ENCODE data around the gene SLCO3A1. TPM values are rescaled to one million over a fixed set of nuclear protein-coding genes. Genes with fewer than 3 reads are reported as not detected.

The SLCO3A1 gene
- total RNA-seq, 1 experiment from 2014 or later, result 1.4 TPM

DNA sequence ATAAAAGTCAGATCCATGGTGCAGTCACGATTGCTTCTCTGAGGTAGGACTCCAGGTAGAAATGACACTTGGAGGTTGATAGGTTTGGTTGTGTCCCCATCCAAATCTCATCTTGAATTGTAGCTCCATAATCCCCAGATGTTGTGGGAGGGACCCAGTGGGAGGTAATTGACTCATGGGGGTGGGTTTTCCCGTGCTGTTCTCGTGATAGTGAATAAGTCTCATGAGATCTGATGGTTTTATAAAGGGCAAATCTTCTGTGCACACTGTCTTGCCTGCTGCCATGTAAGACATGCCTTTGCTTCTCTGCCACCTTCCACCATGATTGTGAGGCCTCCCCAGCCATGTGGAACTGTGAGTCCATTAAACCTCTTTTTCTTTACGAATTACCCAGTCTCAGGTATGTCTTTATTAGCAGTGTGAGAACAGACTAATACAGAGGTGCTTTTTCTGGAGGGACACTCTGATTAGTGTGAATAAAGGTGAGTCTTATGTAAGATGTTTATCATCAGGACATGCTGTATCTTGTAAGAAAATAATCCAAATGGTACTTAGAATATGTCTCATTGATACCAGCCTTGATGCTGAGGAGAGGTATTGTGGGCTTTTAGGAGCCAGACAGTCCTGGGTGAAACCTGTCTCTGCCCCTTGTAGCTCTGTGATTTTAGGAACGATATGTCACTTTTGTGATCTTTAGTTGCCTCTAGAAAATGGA lies 43.0 kb downstream of the SLCO3A1 start:
- Histone ChIP-seq H3K27me3 (ENCODE audit: control insufficient read depth, insufficient read depth, low read length) (no peaks in the 10 kb centered on the region), H3K36me3 (replicated peaks; ENCODE audit: control insufficient read depth, insufficient read depth, low read length) (no peaks in the 10 kb centered on the region), H3K4me3 (ENCODE audit: insufficient read depth, low read depth, low read length) (no peak overlapping the region)
- no peak for DNase-seq

DNA sequence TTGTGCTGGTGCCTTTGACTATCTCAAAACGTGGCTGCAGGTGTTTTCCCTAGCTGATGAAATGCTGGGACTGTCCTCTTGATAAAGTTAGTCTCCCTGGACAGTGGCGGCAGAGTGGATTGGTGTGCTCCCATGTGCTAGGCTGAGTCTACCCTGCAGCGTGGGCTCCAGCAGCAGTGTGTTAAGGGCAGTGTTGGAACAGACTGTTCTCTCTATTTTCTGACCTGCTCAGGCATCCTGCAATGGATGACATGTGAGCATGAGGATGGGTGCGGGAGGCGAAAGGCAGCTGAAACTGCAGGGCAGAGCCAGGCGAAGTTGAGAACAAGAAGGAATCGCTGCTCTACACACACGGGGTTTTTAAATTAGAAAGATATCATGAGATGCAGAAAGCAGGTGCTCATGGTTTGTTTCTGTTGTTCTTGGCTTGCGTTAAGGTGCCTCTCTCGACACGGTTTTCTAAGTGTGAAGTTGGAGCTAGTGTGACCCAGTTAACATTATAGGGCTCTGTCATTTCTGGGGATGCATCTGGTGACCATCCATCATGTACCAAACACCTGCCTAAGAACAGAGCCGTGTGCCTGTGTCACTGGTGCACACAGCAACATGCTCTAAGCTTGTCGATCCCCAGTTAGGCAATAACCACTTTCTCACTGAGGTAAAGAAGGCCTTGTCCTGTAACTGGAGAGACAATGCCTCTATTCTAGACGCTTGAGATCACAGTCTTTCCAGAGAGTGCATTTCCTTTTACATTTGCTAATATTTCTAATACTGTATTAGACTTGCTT lies 44.3 kb downstream of the SLCO3A1 start:
- H3K36me3 ChIP-seq (replicated peaks; ENCODE audit: control insufficient read depth, insufficient read depth, low read length), result no peaks in the 10 kb centered on the region
- no peaks in the 10 kb centered on the region for H3K27me3 ChIP-seq (ENCODE audit: control insufficient read depth, insufficient read depth, low read length)
- no peak for DNase-seq
- no peak overlapping the region for H3K4me3 ChIP-seq (ENCODE audit: insufficient read depth, low read depth, low read length)

DNA sequence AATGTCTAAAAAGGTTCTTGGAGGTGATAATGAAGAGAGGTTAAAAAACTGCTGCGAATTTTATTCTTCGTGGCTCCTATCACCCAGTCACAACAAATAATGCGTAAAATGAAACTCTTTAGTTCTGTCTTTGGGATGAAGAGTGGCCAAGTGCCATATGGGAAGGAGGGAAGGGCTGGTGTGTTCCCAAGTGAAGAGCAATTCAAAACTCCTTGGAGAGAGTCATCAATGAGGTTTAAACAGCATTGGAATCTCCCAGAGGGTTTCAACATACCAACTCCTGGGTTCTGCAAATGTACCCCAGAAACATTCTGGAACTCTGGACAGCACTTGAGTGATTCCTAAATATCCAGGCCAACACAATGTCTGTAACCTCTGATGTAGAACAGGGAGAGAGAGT lies 45.3 kb downstream of the SLCO3A1 start:
- H3K4me3 ChIP-seq (ENCODE audit: insufficient read depth, low read depth, low read length), result no peak overlapping the region
- DNase-seq, result no peak

DNA sequence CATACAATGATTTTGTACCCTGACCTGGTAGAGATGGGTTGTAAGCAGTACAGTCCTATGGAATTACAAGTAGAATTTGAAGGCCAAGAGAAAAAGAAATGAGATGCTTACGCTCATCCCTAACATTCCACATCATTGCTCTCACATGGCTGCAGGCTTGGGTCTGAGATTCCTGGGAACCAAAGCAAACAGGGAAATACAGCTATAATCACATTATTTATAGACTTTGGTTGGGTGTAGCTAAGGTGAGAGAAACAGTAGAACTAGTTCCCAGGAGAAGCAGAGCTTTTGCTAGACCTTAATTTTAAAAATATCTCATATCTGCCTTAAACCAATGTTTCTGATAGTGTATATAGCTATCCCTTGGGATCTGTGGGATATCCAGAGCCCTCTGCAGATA lies 51.4 kb downstream of the SLCO3A1 start:
- no peak for DNase-seq
- Histone ChIP-seq H3K36me3 (replicated peaks; ENCODE audit: control insufficient read depth, insufficient read depth, low read length) (no peaks in the 10 kb centered on the region), H3K27me3 (ENCODE audit: control insufficient read depth, insufficient read depth, low read length) (no peaks in the 10 kb centered on the region), H3K4me3 (ENCODE audit: insufficient read depth, low read depth, low read length) (no peak overlapping the region)

More for the DNA sequence above, 45.3 kb downstream of the SLCO3A1 start:
- Histone ChIP-seq H3K36me3 (replicated peaks; ENCODE audit: control insufficient read depth, insufficient read depth, low read length) (no peaks in the 10 kb centered on the region), H3K27me3 (ENCODE audit: control insufficient read depth, insufficient read depth, low read length) (no peaks in the 10 kb centered on the region)

DNA sequence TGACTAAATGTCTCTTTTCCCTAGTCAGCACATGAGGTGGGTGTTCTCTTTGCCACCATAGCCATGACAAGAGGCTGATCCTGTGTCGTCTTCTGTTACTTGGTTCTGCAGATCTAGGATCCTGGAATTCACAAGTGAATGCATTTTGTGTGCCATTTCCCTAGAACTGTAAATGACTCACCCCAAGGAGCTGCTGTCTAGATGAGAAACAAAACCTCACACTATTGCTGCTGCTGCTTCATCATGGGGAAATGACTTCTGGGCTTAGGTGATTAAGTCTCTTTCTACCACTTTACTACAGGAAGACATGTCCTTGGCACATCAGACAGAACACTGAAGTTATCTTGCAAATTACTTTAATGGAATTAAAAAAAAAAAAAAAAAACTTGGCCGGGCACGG lies 54.9 kb downstream of the SLCO3A1 start:
- no peak for DNase-seq
- no peaks in the 10 kb centered on the region for H3K27me3 ChIP-seq (ENCODE audit: control insufficient read depth, insufficient read depth, low read length)
- H3K36me3 ChIP-seq (replicated peaks; ENCODE audit: control insufficient read depth, insufficient read depth, low read length), result no peaks in the 10 kb centered on the region
- no peak overlapping the region for H3K4me3 ChIP-seq (ENCODE audit: insufficient read depth, low read depth, low read length)

DNA sequence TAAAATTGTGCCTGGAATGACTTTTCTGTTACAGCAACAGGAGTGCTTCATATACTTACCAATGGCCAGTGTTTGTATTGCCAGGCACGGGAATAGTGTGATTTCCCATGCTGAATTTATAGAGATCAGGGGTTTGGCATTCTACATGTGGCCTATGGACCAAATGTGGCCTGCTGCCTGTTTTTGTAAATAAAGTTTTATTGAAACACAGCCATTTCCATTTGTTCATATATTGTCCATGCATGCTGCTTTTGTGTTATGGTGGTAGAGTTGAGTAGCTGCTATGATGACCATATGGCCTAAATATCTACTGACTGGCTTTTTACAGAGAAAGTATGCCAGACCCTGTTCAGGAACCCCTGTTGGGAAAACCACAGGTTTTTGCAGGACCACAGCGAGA lies 55.6 kb downstream of the SLCO3A1 start:
- H3K27me3 ChIP-seq (ENCODE audit: control insufficient read depth, insufficient read depth, low read length), result no peaks in the 10 kb centered on the region
- no peak overlapping the region for H3K4me3 ChIP-seq (ENCODE audit: insufficient read depth, low read depth, low read length)
- no peak for DNase-seq
- H3K36me3 ChIP-seq (replicated peaks; ENCODE audit: control insufficient read depth, insufficient read depth, low read length), result no peaks in the 10 kb centered on the region

DNA sequence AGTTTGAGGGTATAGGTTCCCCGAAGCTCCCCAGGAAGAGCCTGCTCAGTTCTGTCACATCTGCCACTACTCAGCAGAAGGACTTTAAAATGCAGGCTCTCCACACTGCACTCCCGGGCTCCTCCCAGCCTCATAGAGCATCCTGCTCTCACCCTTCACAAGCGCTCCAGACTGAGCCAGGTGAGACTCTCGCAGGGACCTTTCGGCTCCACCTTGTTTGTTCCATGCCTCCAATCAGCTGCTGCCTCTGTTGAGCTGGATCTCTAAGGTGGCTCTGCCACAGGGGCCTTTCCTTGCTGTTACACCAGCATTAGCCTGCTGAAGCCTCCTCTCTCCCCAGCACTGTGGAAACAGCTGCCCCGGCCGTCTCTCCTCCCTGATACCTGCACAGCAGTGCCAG lies 56.1 kb downstream of the SLCO3A1 start:
- Histone ChIP-seq H3K36me3 (replicated peaks; ENCODE audit: control insufficient read depth, insufficient read depth, low read length) (no peaks in the 10 kb centered on the region), H3K4me3 (ENCODE audit: insufficient read depth, low read depth, low read length) (no peak overlapping the region), H3K27me3 (ENCODE audit: control insufficient read depth, insufficient read depth, low read length) (no peaks in the 10 kb centered on the region)
- DNase-seq, result no peak

DNA sequence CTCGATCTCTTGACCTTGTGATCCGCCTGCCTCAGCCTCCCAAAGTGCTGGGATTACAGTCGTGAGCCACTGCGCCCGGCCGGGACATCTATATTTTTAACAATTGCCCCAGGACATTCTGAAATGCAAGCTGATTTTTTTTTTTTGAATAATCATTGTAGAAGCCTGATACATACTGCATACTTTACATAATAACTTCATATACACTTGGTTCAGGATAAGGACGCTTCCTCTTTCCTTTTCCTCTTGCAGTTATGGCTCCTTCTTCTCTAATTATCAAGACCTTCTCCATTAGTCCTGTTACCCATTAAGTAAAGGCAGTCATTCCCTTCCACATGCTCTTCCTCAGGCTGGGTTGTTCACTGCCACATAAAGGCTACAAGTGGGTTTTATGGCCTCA lies 58.3 kb downstream of the SLCO3A1 start:
- Histone ChIP-seq H3K4me3 (ENCODE audit: insufficient read depth, low read depth, low read length) (no peak overlapping the region), H3K27me3 (ENCODE audit: control insufficient read depth, insufficient read depth, low read length) (no peaks in the 10 kb centered on the region), H3K36me3 (replicated peaks; ENCODE audit: control insufficient read depth, insufficient read depth, low read length) (no peaks in the 10 kb centered on the region; the same call in 1 of the 2 replicates)
- DNase-seq, result no peak

DNA sequence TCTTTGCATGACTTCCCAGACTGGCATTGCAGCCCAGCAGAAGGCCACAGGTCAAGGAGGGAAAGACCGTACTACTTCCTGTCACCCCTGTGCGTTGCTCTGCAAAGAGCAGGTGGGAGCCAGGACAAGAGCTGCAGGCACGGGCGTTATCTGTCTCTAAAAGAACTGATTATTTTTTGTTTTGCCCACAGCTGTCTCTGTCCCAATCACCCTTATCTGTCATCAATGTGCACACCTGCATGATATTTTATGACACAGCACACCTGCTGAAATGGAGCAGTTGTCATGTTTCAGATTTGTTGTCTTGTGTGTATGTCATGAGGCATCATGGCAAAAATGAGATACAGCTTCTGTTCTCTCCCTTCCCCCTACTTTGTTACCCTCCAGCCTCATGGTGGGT lies 58.8 kb downstream of the SLCO3A1 start:
- H3K4me3 ChIP-seq (ENCODE audit: insufficient read depth, low read depth, low read length), result no peak overlapping the region
- no peak for DNase-seq
- no peaks in the 10 kb centered on the region for H3K27me3 ChIP-seq (ENCODE audit: control insufficient read depth, insufficient read depth, low read length)
- no peaks in the 10 kb centered on the region; the same call in 1 of the 2 replicates for H3K36me3 ChIP-seq (replicated peaks; ENCODE audit: control insufficient read depth, insufficient read depth, low read length)

DNA sequence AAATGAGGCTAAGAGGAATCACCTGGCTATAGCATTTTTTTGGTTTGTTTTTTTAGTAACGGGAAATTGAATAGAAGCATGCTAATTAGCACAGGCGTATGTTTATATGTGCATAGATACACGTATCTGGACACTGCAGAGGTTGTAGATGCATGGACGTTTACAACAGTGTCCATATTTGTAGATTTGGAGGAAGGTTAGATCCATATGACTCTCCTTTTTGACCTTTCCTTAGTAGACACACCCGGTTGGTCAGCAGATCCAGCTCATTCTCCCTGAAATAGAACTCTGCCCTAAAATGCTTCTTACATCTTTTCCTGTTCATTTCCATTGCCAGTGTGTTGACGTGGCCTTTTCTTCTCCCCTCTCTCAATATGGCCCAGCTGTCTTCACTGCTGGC lies 60.1 kb downstream of the SLCO3A1 start:
- Histone ChIP-seq H3K4me3 (ENCODE audit: insufficient read depth, low read depth, low read length) (no peak overlapping the region), H3K27me3 (ENCODE audit: control insufficient read depth, insufficient read depth, low read length) (no peaks in the 10 kb centered on the region), H3K36me3 (replicated peaks; ENCODE audit: control insufficient read depth, insufficient read depth, low read length) (no peaks in the 10 kb centered on the region; the same call in 1 of the 2 replicates)
- no peak for DNase-seq

DNA sequence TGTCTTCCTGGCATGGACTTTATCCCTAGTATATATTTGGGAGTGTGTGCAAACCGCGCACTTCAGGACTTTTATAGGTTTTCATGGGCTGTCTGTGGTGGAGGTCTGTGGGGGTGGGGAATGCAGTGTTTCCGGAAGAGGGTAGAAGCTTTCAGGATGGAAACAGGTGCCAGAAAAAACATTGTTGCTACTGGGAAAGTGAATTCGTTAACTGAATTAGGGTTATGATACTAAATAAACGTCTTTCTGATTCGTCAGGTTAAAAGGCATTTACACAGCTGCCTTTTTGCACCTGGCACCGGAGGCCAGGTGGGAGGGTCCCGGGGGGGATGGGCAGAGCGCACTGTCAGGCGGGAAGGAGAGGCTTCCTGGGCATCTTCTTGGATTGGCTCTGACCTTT lies 62.1 kb downstream of the SLCO3A1 start:
- H3K27me3 ChIP-seq (ENCODE audit: control insufficient read depth, insufficient read depth, low read length), result no peaks in the 10 kb centered on the region
- no peaks in the 10 kb centered on the region; the same call in 1 of the 2 replicates for H3K36me3 ChIP-seq (replicated peaks; ENCODE audit: control insufficient read depth, insufficient read depth, low read length)
- no peak for DNase-seq
- H3K4me3 ChIP-seq (ENCODE audit: insufficient read depth, low read depth, low read length), result no peak overlapping the region

DNA sequence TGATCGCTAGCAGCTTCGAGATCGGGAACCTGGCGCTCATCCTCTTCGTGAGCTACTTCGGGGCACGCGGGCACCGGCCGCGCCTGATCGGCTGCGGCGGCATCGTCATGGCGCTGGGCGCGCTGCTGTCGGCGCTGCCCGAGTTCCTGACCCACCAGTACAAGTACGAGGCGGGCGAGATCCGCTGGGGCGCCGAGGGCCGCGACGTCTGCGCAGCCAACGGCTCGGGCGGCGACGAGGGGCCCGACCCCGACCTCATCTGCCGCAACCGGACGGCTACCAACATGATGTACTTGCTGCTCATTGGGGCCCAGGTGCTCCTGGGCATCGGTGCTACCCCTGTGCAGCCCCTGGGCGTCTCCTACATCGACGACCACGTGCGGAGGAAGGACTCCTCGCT lies 62.5 kb downstream of the SLCO3A1 start:
- H3K4me3 ChIP-seq (ENCODE audit: insufficient read depth, low read depth, low read length), result no peak overlapping the region
- no peaks in the 10 kb centered on the region; the same call in 1 of the 2 replicates for H3K36me3 ChIP-seq (replicated peaks; ENCODE audit: control insufficient read depth, insufficient read depth, low read length)
- DNase-seq, result no peak
- H3K27me3 ChIP-seq (ENCODE audit: control insufficient read depth, insufficient read depth, low read length), result no peaks in the 10 kb centered on the region

DNA sequence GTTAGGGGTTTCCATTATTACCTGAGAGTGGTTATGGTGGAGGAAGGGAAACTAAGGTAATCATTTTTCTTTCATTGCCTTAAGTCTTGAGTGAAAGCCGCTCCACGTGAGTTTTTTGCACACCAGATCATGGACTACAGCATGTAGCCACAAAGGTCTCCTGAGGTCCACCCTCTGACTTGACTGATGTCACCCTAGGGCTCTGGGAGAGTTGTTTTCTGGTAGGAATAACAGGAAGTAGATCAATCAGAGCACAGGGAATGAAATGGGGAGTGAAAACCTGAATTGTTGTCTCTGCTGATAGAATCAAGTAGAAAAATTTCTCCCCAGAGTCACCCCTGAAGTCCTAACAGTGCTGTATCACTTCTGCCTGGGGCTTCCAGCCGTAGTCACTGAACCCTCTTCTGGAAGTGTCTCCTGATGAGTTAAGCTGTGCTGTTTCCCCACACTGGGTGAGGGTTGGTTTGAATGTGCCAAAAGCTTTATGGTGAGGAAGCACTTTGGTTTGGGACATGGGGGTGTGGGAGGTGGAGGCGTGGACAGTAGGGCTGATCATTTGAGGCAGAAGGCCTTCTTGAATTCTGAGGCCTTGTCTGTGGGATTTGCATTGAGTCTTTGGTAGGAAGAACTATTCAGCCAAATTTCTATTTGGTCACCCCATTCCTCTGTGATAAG lies 64.3 kb downstream of the SLCO3A1 start:
- H3K4me3 ChIP-seq (ENCODE audit: insufficient read depth, low read depth, low read length), result no peak overlapping the region
- DNase-seq, result no peak
- H3K27me3 ChIP-seq (ENCODE audit: control insufficient read depth, insufficient read depth, low read length), result no peaks in the 10 kb centered on the region
- H3K36me3 ChIP-seq (replicated peaks; ENCODE audit: control insufficient read depth, insufficient read depth, low read length), result no peaks in the 10 kb centered on the region; the same call in 1 of the 2 replicates

DNA sequence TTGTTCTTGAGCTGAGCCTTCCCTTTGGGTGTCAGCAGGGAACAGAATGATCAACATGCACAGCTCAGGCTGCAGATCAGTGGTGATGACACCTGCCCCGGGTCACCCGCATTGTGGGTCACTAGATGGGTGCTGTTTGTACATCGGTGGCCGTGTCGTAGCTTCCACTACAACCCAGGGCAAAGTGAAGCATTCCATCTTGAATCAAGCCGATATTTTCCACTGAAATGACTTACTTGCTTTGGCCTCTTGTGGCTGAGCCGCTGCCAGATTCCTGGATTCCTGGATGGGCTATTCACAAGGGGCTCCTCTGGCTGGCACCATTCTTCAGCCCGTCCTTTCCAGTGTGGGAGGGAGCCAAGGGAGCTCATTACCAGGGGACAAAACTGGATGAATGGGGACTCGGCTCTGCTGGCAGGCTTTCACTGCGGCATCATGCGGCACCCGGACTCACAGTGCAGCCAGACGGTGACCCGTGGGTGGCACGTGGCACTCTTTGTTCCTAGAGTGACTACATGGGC lies 65.6 kb downstream of the SLCO3A1 start:
- no peak for DNase-seq
- Histone ChIP-seq H3K27me3 (ENCODE audit: control insufficient read depth, insufficient read depth, low read length) (no peaks in the 10 kb centered on the region), H3K36me3 (replicated peaks; ENCODE audit: control insufficient read depth, insufficient read depth, low read length) (no peaks in the 10 kb centered on the region; the same call in 1 of the 2 replicates), H3K4me3 (ENCODE audit: insufficient read depth, low read depth, low read length) (no peak overlapping the region)
